ENCODE results near the gene PPP1R3E. TPM values are rescaled to one million over a fixed set of nuclear protein-coding genes. Genes with fewer than 3 reads are reported as not detected.
A peak's percentile ranks its signal among the peaks of the same experiment; 100 is the strongest.
"Not testable (repeated sequence)": the region's sequence is repeated elsewhere in the genome, so short reads cannot be mapped to it uniquely, and the experiment has no call there.

Gene PPP1R3E
- total and polyA plus RNA-seq, 7 experiments from 2014 or later, result 1.6 to 138 (median 47.8) TPM

- peak overlapping the region; percentile 84 for H3K4me3 ChIP-seq (ENCODE audit: low read length)
- ChIA-PET POLR2A (interaction anchor here (0.6 to 10.7 kb wide), 6 partner anchors 9 to 251 kb away, joined by 3 to 135 read pairs (median 7); partner anchors contain the start of genes ACIN1, C14orf119, PABPN1 and PPP1R3E), CTCF (interaction anchor here (1.1 to 2.5 kb wide), 2 partner anchors 11 to 22 kb away, joined by 3 to 13 read pairs; no protein-coding TSS in a partner anchor)
- intact Hi-C loops (cut with micrococcal nuclease), result no loop called here
- ATAC-seq (no peak), DNase-seq (peak in 2 of 9 donors; percentile 8 to 17)
- H3K36me3 Mint-ChIP-seq, result peaks cover 0 to 1% (median 0%) of the 10 kb centered on the region in 5 donors
- H3K9me3 ChIP-seq (ENCODE audit: control insufficient read depth in 2 of 3, low read length in 3 of 3), result no peaks in the 10 kb centered on the region
- H3K36me3 ChIP-seq (ENCODE audit: control insufficient read depth in 2 of 3, insufficient read depth in 3 of 3, low read length in 3 of 3), result peaks cover 0 to 8% (median 0%) of the 10 kb centered on the region in 3 experiments
- no peaks in the 10 kb centered on the region for H3K27me3 ChIP-seq (ENCODE audit: control insufficient read depth in 2 of 2, insufficient read depth in 2 of 2, low read length in 2 of 2)
- H3K4me1 ChIP-seq (ENCODE audit: control insufficient read depth in 2 of 2, insufficient read depth in 2 of 2, low read length in 2 of 2), result peaks cover 3 to 6% of the 10 kb centered on the region in 2 donors
- no peaks in the 10 kb centered on the region for H3K9me3 Mint-ChIP-seq
- H3K27ac Mint-ChIP-seq, result peak overlapping the region; percentile 76 to 94 (median 90)
- peaks cover 15 to 37% (median 30%) of the 10 kb centered on the region in 7 donors for H3K4me1 Mint-ChIP-seq
- peak overlapping the region; percentile 90 to 100 (median 96) for H3K4me3 Mint-ChIP-seq
- H3K27ac ChIP-seq (ENCODE audit: low read depth, low read length), result peak overlapping the region; percentile 89
- no peaks in the 10 kb centered on the region for H3K27me3 Mint-ChIP-seq
Observed at GRCh38 chr14:23284654-23285529, 17.8 kb downstream of the PPP1R3E start.

- Mint-ChIP-seq H3K9me3 (no peaks in the 10 kb centered on the region), H3K27ac (no peak overlapping the region), H3K27me3 (no peaks in the 10 kb centered on the region), H3K4me3 (no peak overlapping the region), H3K4me1 (peaks cover 11 to 34% (median 27%) of the 10 kb centered on the region in 7 donors), H3K36me3 (peaks cover 0 to 14% (median under 1%) of the 10 kb centered on the region in 5 donors)
- Histone ChIP-seq H3K27ac (ENCODE audit: low read depth, low read length) (no peak overlapping the region), H3K36me3 (ENCODE audit: control insufficient read depth in 2 of 3, insufficient read depth in 3 of 3, low read length in 3 of 3) (peaks cover 0 to 13% (median 0%) of the 10 kb centered on the region in 3 experiments), H3K27me3 (ENCODE audit: control insufficient read depth in 2 of 2, insufficient read depth in 2 of 2, low read length in 2 of 2) (no peaks in the 10 kb centered on the region), H3K4me3 (ENCODE audit: low read length) (no peak overlapping the region), H3K9me3 (ENCODE audit: control insufficient read depth in 2 of 3, low read length in 3 of 3) (no peaks in the 10 kb centered on the region), H3K4me1 (ENCODE audit: control insufficient read depth in 2 of 2, insufficient read depth in 2 of 2, low read length in 2 of 2) (peaks cover 0 to 3% of the 10 kb centered on the region in 2 donors)
- no peak for ATAC-seq
- intact Hi-C loops (cut with micrococcal nuclease), result no loop called here
- ChIA-PET CTCF (interaction anchor here (1.0 kb wide), 1 partner anchor 14 kb away, joined by 3 read pairs; no protein-coding TSS in a partner anchor), POLR2A (interaction anchor here (0.7 to 1.9 kb wide), 2 partner anchors 40 to 41 kb away, joined by 4 to 7 read pairs; partner anchors contain the start of gene PABPN1)
- DNase-seq, result no peak
Observed at GRCh38 chr14:23281247-23281646, 21.4 kb downstream of the PPP1R3E start.

- ATAC-seq; H3K27me3 Mint-ChIP-seq; H3K4me3 ChIP-seq (ENCODE audit: low read length); H3K4me1 ChIP-seq (ENCODE audit: control insufficient read depth in 2 of 2, insufficient read depth in 2 of 2, low read length in 2 of 2); H3K9me3 ChIP-seq (ENCODE audit: control insufficient read depth in 2 of 3, low read length in 3 of 3); intact Hi-C loops (cut with micrococcal nuclease); H3K4me3 Mint-ChIP-seq; H3K27ac Mint-ChIP-seq; DNase-seq; H3K9me3 Mint-ChIP-seq; H3K27me3 ChIP-seq (ENCODE audit: control insufficient read depth in 2 of 2, insufficient read depth in 2 of 2, low read length in 2 of 2); H3K27ac ChIP-seq (ENCODE audit: low read depth, low read length): not testable (repeated sequence)
- ChIA-PET CTCF (interaction anchor here (0.8 to 1.5 kb wide), 2 partner anchors 49 to 78 kb away, joined by 3 read pairs; no protein-coding TSS in a partner anchor), POLR2A (interaction anchor here (0.5 to 0.9 kb wide), 2 partner anchors 19 to 28 kb away, joined by 3 to 5 read pairs; no protein-coding TSS in a partner anchor)
- Mint-ChIP-seq H3K36me3 (peaks cover 4 to 28% (median 8%) of the 10 kb centered on the region in 5 donors), H3K4me1 (peaks cover 6 to 16% (median 8%) of the 10 kb centered on the region in 7 donors)
- H3K36me3 ChIP-seq (ENCODE audit: control insufficient read depth in 2 of 3, insufficient read depth in 3 of 3, low read length in 3 of 3), result peaks cover 0 to 11% (median 0%) of the 10 kb centered on the region in 3 experiments
Observed at GRCh38 chr14:23277928-23278327, 24.7 kb downstream of the PPP1R3E start.

- ATAC-seq, result no peak
- Histone ChIP-seq H3K27ac (ENCODE audit: low read depth, low read length) (no peak overlapping the region), H3K4me3 (ENCODE audit: low read length) (no peak overlapping the region), H3K27me3 (ENCODE audit: control insufficient read depth in 2 of 2, insufficient read depth in 2 of 2, low read length in 2 of 2) (no peaks in the 10 kb centered on the region), H3K4me1 (ENCODE audit: control insufficient read depth in 2 of 2, insufficient read depth in 2 of 2, low read length in 2 of 2) (no peaks in the 10 kb centered on the region), H3K9me3 (ENCODE audit: control insufficient read depth in 2 of 3, low read length in 3 of 3) (no peaks in the 10 kb centered on the region), H3K36me3 (ENCODE audit: control insufficient read depth in 2 of 3, insufficient read depth in 3 of 3, low read length in 3 of 3) (peaks cover 0 to 9% (median 0%) of the 10 kb centered on the region in 3 experiments)
- Mint-ChIP-seq H3K27ac (peak overlapping the region in 1 of 9 donors; percentile 19), H3K27me3 (no peaks in the 10 kb centered on the region), H3K4me1 (peaks cover 3 to 12% (median 5%) of the 10 kb centered on the region in 7 donors), H3K9me3 (peaks cover 0 to 1% (median 0%) of the 10 kb centered on the region in 11 donors), H3K36me3 (peaks cover 4 to 28% (median 8%) of the 10 kb centered on the region in 5 donors), H3K4me3 (no peak overlapping the region)
- ChIA-PET CTCF (interaction anchor here (1.0 to 1.5 kb wide), 2 partner anchors 18 to 50 kb away, joined by 3 to 4 read pairs; no protein-coding TSS in a partner anchor), POLR2A (interaction anchor here (0.8 to 0.9 kb wide), 3 partner anchors 9 to 93 kb away, joined by 3 read pairs; partner anchors contain the start of gene HOMEZ)
- intact Hi-C loops (cut with micrococcal nuclease), result no loop called here
- DNase-seq, result no peak
Observed at GRCh38 chr14:23277189-23277588, 25.5 kb downstream of the PPP1R3E start.

- ATAC-seq, result no peak
- H3K36me3 Mint-ChIP-seq, result peaks cover 4 to 28% (median 8%) of the 10 kb centered on the region in 5 donors
Observed at GRCh38 chr14:23275412-23275811, 27.2 kb downstream of the PPP1R3E start.

GRCh38 chr14:23269193-23269592 lies 33.5 kb downstream of the PPP1R3E start:
- CTCF ChIA-PET, result interaction anchor here (0.6 to 1.8 kb wide), 2 partner anchors 107 to 111 kb away, joined by 3 to 4 read pairs; no protein-coding TSS in a partner anchor
- H3K4me1 ChIP-seq (ENCODE audit: control insufficient read depth in 2 of 2, insufficient read depth in 2 of 2, low read length in 2 of 2), result no peaks in the 10 kb centered on the region
- DNase-seq (no peak), ATAC-seq (no peak)
- H3K4me3 Mint-ChIP-seq, result no peak overlapping the region
- intact Hi-C loops (cut with micrococcal nuclease), result no loop called here
- POLR2A ChIA-PET, result interaction anchor here (1.2 kb wide), 1 partner anchor 32 kb away, joined by 5 read pairs; no protein-coding TSS in a partner anchor
- no peaks in the 10 kb centered on the region for H3K36me3 ChIP-seq (ENCODE audit: control insufficient read depth in 2 of 3, insufficient read depth in 3 of 3, low read length in 3 of 3)
- peaks cover 0 to 4% of the 10 kb centered on the region in 2 donors for H3K27me3 ChIP-seq (ENCODE audit: control insufficient read depth in 2 of 2, insufficient read depth in 2 of 2, low read length in 2 of 2)
- H3K27me3 Mint-ChIP-seq, result peaks cover 0 to 18% (median 12%) of the 10 kb centered on the region in 5 donors
- H3K27ac Mint-ChIP-seq, result no peak overlapping the region
- no peaks in the 10 kb centered on the region for H3K9me3 ChIP-seq (ENCODE audit: control insufficient read depth in 2 of 3, low read length in 3 of 3)
- H3K4me1 Mint-ChIP-seq, result no peaks in the 10 kb centered on the region
- no peak overlapping the region for H3K27ac ChIP-seq (ENCODE audit: low read depth, low read length)
- no peaks in the 10 kb centered on the region for H3K9me3 Mint-ChIP-seq
- no peaks in the 10 kb centered on the region for H3K36me3 Mint-ChIP-seq
- H3K4me3 ChIP-seq (ENCODE audit: low read length), result no peak overlapping the region

More at GRCh38 chr14:23275412-23275811, 27.2 kb downstream of the PPP1R3E start:
- no peak overlapping the region for H3K4me3 ChIP-seq (ENCODE audit: low read length)
- Mint-ChIP-seq H3K4me1 (peaks cover 2 to 8% (median 4%) of the 10 kb centered on the region in 7 donors), H3K4me3 (no peak overlapping the region), H3K27me3 (no peaks in the 10 kb centered on the region), H3K9me3 (peaks cover 0 to 1% (median 0%) of the 10 kb centered on the region in 11 donors), H3K27ac (peak overlapping the region in 3 of 9 donors; percentile 21 to 49 (median 40))
- H3K9me3 ChIP-seq (ENCODE audit: control insufficient read depth in 2 of 3, low read length in 3 of 3), result no peaks in the 10 kb centered on the region
- no peak for DNase-seq
- peaks cover 0 to 7% (median 0%) of the 10 kb centered on the region in 3 experiments for H3K36me3 ChIP-seq (ENCODE audit: control insufficient read depth in 2 of 3, insufficient read depth in 3 of 3, low read length in 3 of 3)
- no peak overlapping the region for H3K27ac ChIP-seq (ENCODE audit: low read depth, low read length)
- H3K4me1 ChIP-seq (ENCODE audit: control insufficient read depth in 2 of 2, insufficient read depth in 2 of 2, low read length in 2 of 2), result no peaks in the 10 kb centered on the region
- no peaks in the 10 kb centered on the region for H3K27me3 ChIP-seq (ENCODE audit: control insufficient read depth in 2 of 2, insufficient read depth in 2 of 2, low read length in 2 of 2)
- ChIA-PET POLR2A (interaction anchor here (1.1 to 1.4 kb wide), 2 partner anchors 11 to 27 kb away, joined by 3 to 5 read pairs; partner anchors contain the start of genes HOMEZ and PPP1R3E), CTCF (interaction anchor here (1.0 to 1.6 kb wide), 3 partner anchors 22 to 105 kb away, joined by 3 to 4 read pairs (median 4); no protein-coding TSS in a partner anchor)
- intact Hi-C loops (cut with micrococcal nuclease), result no loop called here
